Measurements from ENCODE around the gene NCEH1.

NCEH1 gene

DNA sequence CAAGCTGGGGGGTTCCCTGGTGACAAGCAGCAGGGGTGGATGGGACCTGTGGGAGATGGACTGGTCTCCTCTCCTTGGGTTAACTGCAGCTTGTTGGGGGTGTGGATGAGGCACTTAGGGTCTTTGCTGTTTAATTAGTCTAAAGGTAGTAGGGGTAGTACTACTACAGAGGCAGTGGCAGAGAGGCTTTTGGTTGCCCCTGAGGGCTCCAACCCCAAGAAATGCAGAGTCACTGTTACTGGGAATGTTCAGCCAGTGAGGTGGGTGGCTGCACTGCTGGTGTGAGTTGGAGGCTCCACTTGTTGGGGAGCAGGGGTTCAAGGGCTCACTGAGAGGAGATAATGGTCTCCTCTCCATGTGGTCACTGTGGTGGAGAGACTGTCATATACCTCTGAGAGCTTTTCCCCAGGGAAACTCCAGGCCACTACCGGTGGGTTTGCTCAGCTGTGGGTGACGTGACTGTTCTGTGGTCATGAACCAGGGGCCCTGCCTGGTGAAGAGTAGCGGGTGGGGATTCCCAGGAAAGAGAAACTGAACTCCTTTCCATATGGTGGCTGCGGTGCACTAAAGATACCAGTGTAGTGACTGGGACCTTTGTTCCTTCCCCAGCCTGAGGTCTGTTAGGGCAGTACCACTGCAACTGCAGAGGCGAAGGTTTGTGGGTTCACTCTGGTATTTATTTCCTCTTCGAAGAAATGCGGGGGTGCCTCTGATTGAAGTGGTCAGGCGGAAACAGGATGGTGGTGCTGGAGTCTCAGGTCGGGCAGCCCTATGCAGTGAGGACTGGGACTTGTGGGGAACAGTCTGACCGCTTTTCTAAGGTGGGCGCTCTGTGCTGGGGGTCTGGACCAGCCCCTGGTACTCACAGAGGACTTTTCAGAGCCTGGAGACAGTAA is 118.7 kb downstream of the NCEH1 start:
- peak; percentile 62 to 94 for DNase-seq (ENCODE audit: extremely low read depth in 1 of 2, low read depth in 1 of 2)

DNA sequence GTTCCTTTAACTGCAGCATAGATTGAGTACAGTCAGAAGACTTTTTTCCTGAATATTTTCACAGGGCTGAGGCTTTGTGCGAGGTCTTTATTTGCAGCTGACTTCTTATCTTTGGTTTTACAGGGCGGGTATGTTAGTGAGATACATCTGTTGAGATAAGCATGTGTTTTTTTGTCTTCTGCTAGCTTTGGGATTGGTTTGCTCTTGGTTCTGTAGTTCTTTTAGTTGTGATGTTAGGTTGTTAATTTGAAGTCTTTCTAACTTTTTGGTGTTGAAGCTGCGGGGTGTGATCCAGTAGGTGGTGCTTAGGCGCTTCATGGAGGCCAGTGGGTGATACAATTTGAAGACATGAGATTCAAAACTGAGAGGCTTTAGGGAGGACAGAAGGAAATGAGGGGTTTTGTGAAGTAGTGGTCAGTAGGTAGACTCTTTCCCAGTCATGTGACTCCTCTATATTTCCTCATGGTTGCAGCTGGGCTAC is 119.7 kb downstream of the NCEH1 start:
- no peak for DNase-seq (ENCODE audit: extremely low read depth in 1 of 2, low read depth in 1 of 2)

DNA sequence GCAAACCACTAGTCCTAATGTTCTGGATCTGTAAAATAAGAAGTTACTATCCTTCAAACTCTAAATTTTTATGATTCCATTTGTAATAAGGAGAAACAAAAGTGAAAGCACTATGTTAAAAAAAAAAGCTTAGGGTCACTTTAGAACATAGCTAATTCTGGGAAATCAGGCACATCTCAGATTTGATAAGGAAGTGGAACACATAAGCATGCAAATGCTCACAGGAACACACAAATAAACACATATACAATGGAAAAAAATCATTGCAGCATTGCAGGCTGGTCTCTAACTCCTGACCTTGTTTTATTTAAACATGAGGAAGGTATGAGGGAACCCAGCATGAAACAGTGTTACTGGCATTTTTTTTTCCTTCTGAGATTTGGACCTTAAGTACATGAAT is 124.4 kb downstream of the NCEH1 start:
- DNase-seq (ENCODE audit: extremely low read depth in 1 of 2, low read depth in 1 of 2), result no peak

DNA sequence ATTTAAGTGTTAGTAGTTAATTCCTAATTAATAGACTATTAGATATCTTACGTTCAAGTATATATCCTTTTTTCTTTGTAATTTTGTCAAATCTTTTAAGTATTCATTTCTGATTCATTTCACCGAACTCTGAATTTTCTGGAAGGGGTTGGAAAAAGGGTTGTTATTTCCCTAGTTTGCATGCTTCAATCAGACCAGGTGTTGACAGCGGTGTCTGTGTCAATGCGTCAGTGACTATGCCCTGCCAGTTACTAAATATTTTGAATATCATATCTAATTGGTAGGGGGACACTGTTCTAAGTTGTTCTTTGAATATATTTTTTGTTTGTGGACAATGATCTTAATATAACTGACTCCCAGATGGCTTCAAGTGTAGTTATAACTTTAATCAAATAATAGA is 124.9 kb downstream of the NCEH1 start:
- DNase-seq (ENCODE audit: extremely low read depth in 1 of 2, low read depth in 1 of 2), result no peak

DNA sequence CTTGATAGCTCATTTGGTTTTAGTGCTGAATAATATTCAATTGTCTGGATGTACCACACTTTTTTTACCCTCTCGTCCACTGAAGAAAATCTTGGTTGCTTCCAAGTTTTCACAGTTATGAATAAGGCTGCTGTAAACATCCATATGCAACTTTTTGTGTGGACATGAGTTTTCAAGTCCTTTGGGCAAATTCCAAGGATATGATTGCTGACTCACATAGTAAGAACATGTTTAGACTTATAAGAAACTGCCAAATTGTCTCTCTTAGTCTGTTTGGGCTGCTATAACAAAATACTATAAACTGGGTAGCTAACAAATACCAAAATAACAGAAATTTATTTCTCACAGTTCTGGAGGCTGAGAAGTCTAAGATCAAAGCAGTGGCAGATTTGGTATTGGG is 128.2 kb downstream of the NCEH1 start:
- no peak for DNase-seq (ENCODE audit: extremely low read depth in 1 of 2, low read depth in 1 of 2)

DNA sequence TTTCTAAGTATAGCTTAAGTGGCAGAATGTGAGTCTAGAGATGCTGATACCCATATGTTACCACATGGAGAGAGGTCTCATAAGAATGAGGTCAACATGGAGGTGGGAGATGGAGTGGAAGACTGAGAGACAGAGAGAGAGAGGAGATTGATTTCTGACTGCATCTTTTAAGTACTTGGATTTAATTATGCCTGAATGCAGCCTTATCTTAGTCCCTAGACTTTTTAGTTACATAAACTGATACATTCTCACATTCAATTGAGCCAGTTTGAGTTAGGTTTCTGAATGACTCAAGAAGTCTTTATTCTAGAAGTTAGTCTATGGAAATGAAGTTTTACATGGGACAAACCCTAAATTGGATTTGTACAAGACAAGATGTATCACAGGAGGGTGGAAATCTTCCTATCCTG is 129.1 kb downstream of the NCEH1 start:
- no peak for DNase-seq (ENCODE audit: extremely low read depth in 1 of 2, low read depth in 1 of 2)

DNA sequence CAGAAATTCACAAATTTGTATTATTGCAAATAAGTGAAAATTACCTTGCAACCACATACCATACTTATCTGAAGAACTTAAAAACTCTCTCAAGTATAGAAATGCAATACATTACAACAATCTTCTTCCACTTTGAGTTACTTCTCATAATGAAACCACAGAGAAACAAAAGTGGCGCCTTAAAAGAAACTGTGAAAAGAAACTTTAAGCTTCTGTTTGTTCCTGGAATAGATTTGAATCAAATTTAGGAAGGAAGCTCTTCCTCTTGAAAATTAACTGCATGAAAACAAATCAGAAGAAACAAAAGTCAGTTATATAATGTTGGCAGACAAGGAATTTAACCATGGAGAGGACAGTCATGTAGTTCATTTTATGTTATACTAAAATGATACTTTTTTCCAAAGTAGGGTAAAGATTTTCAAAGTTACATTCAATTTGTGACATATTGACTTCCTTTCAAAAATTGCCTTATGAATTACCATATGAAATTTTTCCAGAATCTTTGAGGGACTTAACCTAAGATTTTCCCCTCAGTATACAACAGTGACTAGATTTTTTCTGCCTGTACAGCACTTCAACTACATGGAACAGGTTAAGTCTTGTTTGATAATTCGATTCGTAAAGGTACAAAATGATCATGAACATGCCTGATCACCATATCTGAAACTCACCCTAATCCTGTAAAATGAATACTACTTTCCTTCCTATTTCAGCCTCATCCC is 130.0 kb downstream of the NCEH1 start:
- DNase-seq (ENCODE audit: extremely low read depth in 1 of 2, low read depth in 1 of 2), result no peak
